MM.1S (cell line): ENCODE data around the gene SLC18A3.

ENCODE experiments used
- DNase-seq: peaks from one replicate; pipeline ENCODE4 v3.0.0-alpha.2; 2015
- H2AFZ ChIP-seq: fragments of 300-600 bp; sonication (generic); 2 replicates; pipeline ENCODE4 v1.6.0; 2016; ENCODE audit warnings: antibody characterized with exemption, low read length
- H3F3A ChIP-seq: fragments of 300-600 bp; sonication (generic); 2 replicates; pipeline ENCODE4 v1.6.1; 2016; ENCODE audit warnings: mild to moderate bottlenecking, antibody characterized with exemption, low read length, moderate library complexity, mixed read lengths; ENCODE audit not compliant: insufficient read depth
- H3K27ac ChIP-seq: fragments of 300-600 bp; sonication (generic); 2 replicates; pipeline ENCODE4 v1.5.1; 2016; ENCODE audit warnings: mild to moderate bottlenecking, low read length
- H3K27me3 ChIP-seq: fragments of 300-600 bp; sonication (generic); replicated peaks from 2 replicates; pipeline ENCODE4 v1.6.0; 2016; ENCODE audit warnings: low read length; ENCODE audit not compliant: insufficient read depth
- H3K36me3 ChIP-seq: fragments of 300-600 bp; sonication (generic); replicated peaks from 2 replicates; pipeline ENCODE4 v1.6.1; 2016; ENCODE audit warnings: mild to moderate bottlenecking, low read length, mixed read lengths; ENCODE audit not compliant: insufficient read depth
- H3K4me1 ChIP-seq: fragments of 300-600 bp; sonication (generic); 2 replicates; pipeline ENCODE4 v1.6.1; 2016; ENCODE audit warnings: low read length, mixed read lengths
- H3K4me2 ChIP-seq: fragments of 300-600 bp; sonication (generic); 2 replicates; pipeline ENCODE4 v1.6.0; 2016; ENCODE audit warnings: low read depth, low read length
- H3K4me3 ChIP-seq: fragments of 300-600 bp; sonication (generic); 2 replicates; pipeline ENCODE4 v1.5.1; 2016; ENCODE audit warnings: low read length, mixed read lengths
- H3K79me2 ChIP-seq: fragments of 300-600 bp; sonication (generic); 2 replicates; pipeline ENCODE4 v1.6.1; 2016; ENCODE audit warnings: mixed run types, low read length, mixed read lengths
- H3K9ac ChIP-seq: fragments of 300-600 bp; sonication (generic); 2 replicates; pipeline ENCODE4 v1.6.1; 2016; ENCODE audit warnings: low read length, mixed read lengths
- H3K9me2 ChIP-seq: fragments of 300-600 bp; sonication (generic); replicated peaks from 2 replicates; pipeline ENCODE4 v1.6.1; 2016; ENCODE audit warnings: mild to moderate bottlenecking, low read length, mixed read lengths; ENCODE audit not compliant: insufficient read depth
- H3K9me3 ChIP-seq: fragments of 300-600 bp; sonication (generic); replicated peaks from 2 replicates; pipeline ENCODE4 v1.6.1; 2016; ENCODE audit warnings: mild to moderate bottlenecking, low read length, mixed read lengths; ENCODE audit not compliant: insufficient read depth
- H4K20me1 ChIP-seq: fragments of 300-600 bp; sonication (generic); 2 replicates; pipeline ENCODE4 v1.6.1; 2016; ENCODE audit warnings: mild to moderate bottlenecking, low read length, moderate library complexity, mixed read lengths; ENCODE audit not compliant: insufficient read depth
- CTCF ChIP-seq: fragments of 300-600 bp; sonication (generic); IDR thresholded peaks from 2 replicates; pipeline ENCODE4 v1.5.1; 2016; ENCODE audit warnings: antibody characterized with exemption, low read length, mixed read lengths
- EZH2 ChIP-seq: fragments of 300-600 bp; sonication (generic); optimal IDR thresholded peaks from 2 replicates; pipeline ENCODE3; 2017; ENCODE audit warnings: low read depth, mild to moderate bottlenecking, antibody characterized with exemption, low read length, mixed read lengths
- EZH2phosphoT487 ChIP-seq: fragments of 300-600 bp; sonication (generic); IDR thresholded peaks from 2 replicates; pipeline ENCODE4 v1.6.1; 2018; ENCODE audit warnings: antibody characterized with exemption, low read length

The SLC18A3 gene

GRCh38 chr10:49616421-49617101 is 6.5 kb downstream of the SLC18A3 start:
- H3K27me3 ChIP-seq: peaks cover 36% of the 10 kb centered on the region
- no peaks in the 10 kb centered on the region for H3K4me1 ChIP-seq
- TF ChIP-seq EZH2 (no peak), CTCF (no peak), EZH2phosphoT487 (no peak)

GRCh38 chr10:49617121-49618020 is 7.3 kb downstream of the SLC18A3 start:
- Histone ChIP-seq H2AFZ (no peak overlapping the region), H3K79me2 (no peaks in the 10 kb centered on the region), H3K4me2 (no peak overlapping the region), H3K27me3 (peaks cover 36% of the 10 kb centered on the region), H3K9ac (no peak overlapping the region), H3K9me2 (no peaks in the 10 kb centered on the region), H3K4me3 (no peak overlapping the region), H3K27ac (no peak overlapping the region), H3K9me3 (no peaks in the 10 kb centered on the region), H3K4me1 (no peaks in the 10 kb centered on the region), H3K36me3 (no peaks in the 10 kb centered on the region), H4K20me1 (no peaks in the 10 kb centered on the region), H3F3A (no peaks in the 10 kb centered on the region)
- no peak for TF ChIP-seq CTCF
- TF ChIP-seq EZH2phosphoT487: no peak
- TF ChIP-seq EZH2: no peak
- no peak for DNase-seq

More at GRCh38 chr10:49616421-49617101, 6.5 kb downstream of the SLC18A3 start:
- Histone ChIP-seq H3K27ac (no peak overlapping the region), H3K9me2 (no peaks in the 10 kb centered on the region), H3K4me3 (no peak overlapping the region), H3K79me2 (no peaks in the 10 kb centered on the region), H4K20me1 (no peaks in the 10 kb centered on the region), H3K36me3 (no peaks in the 10 kb centered on the region), H3F3A (no peaks in the 10 kb centered on the region), H2AFZ (no peak overlapping the region), H3K4me2 (no peak overlapping the region), H3K9ac (no peak overlapping the region), H3K9me3 (no peaks in the 10 kb centered on the region)
- no peak for DNase-seq

- no peaks in the 10 kb centered on the region for H3F3A ChIP-seq
- no peak overlapping the region for H2AFZ ChIP-seq
- H3K27ac ChIP-seq: no peak overlapping the region
- no peaks in the 10 kb centered on the region for H4K20me1 ChIP-seq
- no peaks in the 10 kb centered on the region for H3K36me3 ChIP-seq
- DNase-seq: no peak
- TF ChIP-seq CTCF (no peak), EZH2phosphoT487 (no peak), EZH2 (no peak)
- H3K4me2 ChIP-seq: no peak overlapping the region
- H3K4me3 ChIP-seq: no peak overlapping the region
- no peaks in the 10 kb centered on the region for H3K4me1 ChIP-seq
- peaks cover 30% of the 10 kb centered on the region for H3K27me3 ChIP-seq
- H3K79me2 ChIP-seq: no peaks in the 10 kb centered on the region
- H3K9me3 ChIP-seq: no peaks in the 10 kb centered on the region
- H3K9ac ChIP-seq: no peak overlapping the region
- H3K9me2 ChIP-seq: no peaks in the 10 kb centered on the region
These were observed 8.7 kb downstream of the SLC18A3 start for GRCh38 chr10:49618821-49619220.
